ENCODE results near the gene KIF5C. TPM values are rescaled to one million over a fixed set of nuclear protein-coding genes. Genes with fewer than 3 reads are reported as not detected.
A peak's percentile ranks its signal among the peaks of the same experiment; 100 is the strongest.

Gene KIF5C
- total RNA-seq, 1 donor from 2014 or later: 673 TPM

- no peak overlapping the region for H3K4me3 Mint-ChIP-seq (ENCODE audit: unreplicated experiment)
- peaks cover 8% of the 10 kb centered on the region for H3K27me3 Mint-ChIP-seq (ENCODE audit: unreplicated experiment)
- H3K27ac Mint-ChIP-seq (ENCODE audit: unreplicated experiment): no peak overlapping the region
- no peak for DNase-seq
- TF ChIP-seq CTCF (IDR thresholded peaks at IDR 0.05; ENCODE audit: partially characterized antibody, unreplicated experiment): no peak
- H3K4me1 Mint-ChIP-seq (ENCODE audit: low read depth, unreplicated experiment): peaks cover 27% of the 10 kb centered on the region
- peaks cover 18% of the 10 kb centered on the region for H3K36me3 Mint-ChIP-seq (ENCODE audit: unreplicated experiment)
- peaks cover 5% of the 10 kb centered on the region for H3K9me3 Mint-ChIP-seq (ENCODE audit: unreplicated experiment)
Measured at GRCh38 chr2:148953426-148953825, 78.4 kb downstream of the KIF5C start.

GRCh38 chr2:148954536-148954935, 79.5 kb downstream of the KIF5C start:
- Mint-ChIP-seq H3K9me3 (ENCODE audit: unreplicated experiment) (peaks cover 3% of the 10 kb centered on the region), H3K4me3 (ENCODE audit: unreplicated experiment) (no peak overlapping the region), H3K36me3 (ENCODE audit: unreplicated experiment) (peaks cover 15% of the 10 kb centered on the region), H3K27ac (ENCODE audit: unreplicated experiment) (peak overlapping the region; percentile 40), H3K27me3 (ENCODE audit: unreplicated experiment) (peaks cover 9% of the 10 kb centered on the region), H3K4me1 (ENCODE audit: low read depth, unreplicated experiment) (peaks cover 17% of the 10 kb centered on the region)
- no peak for DNase-seq
- no peak for TF ChIP-seq CTCF (IDR thresholded peaks at IDR 0.05; ENCODE audit: partially characterized antibody, unreplicated experiment)

- DNase-seq: no peak
- Mint-ChIP-seq H3K27me3 (ENCODE audit: unreplicated experiment) (peaks cover 11% of the 10 kb centered on the region), H3K4me1 (ENCODE audit: low read depth, unreplicated experiment) (peaks cover 15% of the 10 kb centered on the region), H3K9me3 (ENCODE audit: unreplicated experiment) (peaks cover 3% of the 10 kb centered on the region), H3K36me3 (ENCODE audit: unreplicated experiment) (peaks cover 15% of the 10 kb centered on the region), H3K27ac (ENCODE audit: unreplicated experiment) (peak overlapping the region; percentile 14), H3K4me3 (ENCODE audit: unreplicated experiment) (no peak overlapping the region)
- no peak for TF ChIP-seq CTCF (IDR thresholded peaks at IDR 0.05; ENCODE audit: partially characterized antibody, unreplicated experiment)
Measured at GRCh38 chr2:148955798-148956197, 80.8 kb downstream of the KIF5C start.

GRCh38 chr2:148957023-148957422, 82.0 kb downstream of the KIF5C start:
- no peak for DNase-seq
- no peak for TF ChIP-seq CTCF (IDR thresholded peaks at IDR 0.05; ENCODE audit: partially characterized antibody, unreplicated experiment)
- peaks cover 22% of the 10 kb centered on the region for H3K36me3 Mint-ChIP-seq (ENCODE audit: unreplicated experiment)
- H3K4me1 Mint-ChIP-seq (ENCODE audit: low read depth, unreplicated experiment): peaks cover 23% of the 10 kb centered on the region
- peaks cover 5% of the 10 kb centered on the region for H3K9me3 Mint-ChIP-seq (ENCODE audit: unreplicated experiment)
- H3K27me3 Mint-ChIP-seq (ENCODE audit: unreplicated experiment): peaks cover 15% of the 10 kb centered on the region
- H3K27ac Mint-ChIP-seq (ENCODE audit: unreplicated experiment): no peak overlapping the region
- H3K4me3 Mint-ChIP-seq (ENCODE audit: unreplicated experiment): no peak overlapping the region

GRCh38 chr2:148959745-148960144, 84.7 kb downstream of the KIF5C start:
- Mint-ChIP-seq H3K9me3 (ENCODE audit: unreplicated experiment) (peaks cover 13% of the 10 kb centered on the region), H3K27ac (ENCODE audit: unreplicated experiment) (peak overlapping the region; percentile 59), H3K36me3 (ENCODE audit: unreplicated experiment) (peaks cover 25% of the 10 kb centered on the region)

More at GRCh38 chr2:148959745-148960144, 84.7 kb downstream of the KIF5C start:
- no peak for DNase-seq
- peaks cover 23% of the 10 kb centered on the region for H3K27me3 Mint-ChIP-seq (ENCODE audit: unreplicated experiment)
- H3K4me1 Mint-ChIP-seq (ENCODE audit: low read depth, unreplicated experiment): peaks cover 20% of the 10 kb centered on the region
- no peak overlapping the region for H3K4me3 Mint-ChIP-seq (ENCODE audit: unreplicated experiment)
- TF ChIP-seq CTCF (IDR thresholded peaks at IDR 0.05; ENCODE audit: partially characterized antibody, unreplicated experiment): no peak

All from glutamatergic neuron (in vitro differentiated cells).